ENCODE results near the gene CMSS1.

- TF ChIP-seq CTCF (IDR thresholded peaks at IDR 0.05; ENCODE audit: low read length) (no peak), EZH2 (IDR thresholded peaks at IDR 0.05; ENCODE audit: borderline replicate concordance, low read length) (no peak)
These were observed 92.2 kb downstream of the CMSS1 start for GRCh38 chr3:99909714-99910495.

All from OCI-LY1 (cell line).